ENCODE measurements around the gene TEKTIP1. TPM values are rescaled to one million over a fixed set of nuclear protein-coding genes. Genes with fewer than 3 reads are reported as not detected.

Gene TEKTIP1
- total and polyA plus RNA-seq, 9 donors = 0.54 to 5.6 (median 3.6) TPM; not detected in 2

DNA sequence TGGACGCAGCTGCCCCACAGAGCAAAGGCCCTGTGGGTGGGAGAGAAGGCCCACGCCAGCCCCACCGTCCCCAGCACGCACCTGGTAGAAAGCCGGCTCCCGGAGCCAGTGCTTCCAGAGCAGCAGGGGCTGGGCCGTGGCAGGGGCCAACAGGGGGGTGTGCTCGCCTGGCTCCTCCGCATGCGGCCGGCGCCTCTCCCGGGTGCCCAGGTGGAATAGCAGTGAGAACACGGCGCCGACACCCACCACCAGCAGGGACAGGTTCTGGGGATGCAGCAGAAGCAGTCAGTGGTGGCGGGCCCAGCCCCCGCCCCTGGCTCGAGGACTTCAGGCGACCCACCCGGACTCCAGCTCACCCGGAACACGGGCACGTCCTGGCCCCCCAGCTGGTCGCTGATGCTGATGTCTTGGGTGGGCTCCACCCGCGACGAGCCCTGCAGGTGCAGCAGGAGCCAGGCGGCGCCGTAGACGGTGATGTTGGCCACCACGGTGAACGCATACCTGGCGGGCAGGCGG lies 8.9 kb downstream of the TEKTIP1 start:
- no peak overlapping the region for H3K27ac ChIP-seq

DNA sequence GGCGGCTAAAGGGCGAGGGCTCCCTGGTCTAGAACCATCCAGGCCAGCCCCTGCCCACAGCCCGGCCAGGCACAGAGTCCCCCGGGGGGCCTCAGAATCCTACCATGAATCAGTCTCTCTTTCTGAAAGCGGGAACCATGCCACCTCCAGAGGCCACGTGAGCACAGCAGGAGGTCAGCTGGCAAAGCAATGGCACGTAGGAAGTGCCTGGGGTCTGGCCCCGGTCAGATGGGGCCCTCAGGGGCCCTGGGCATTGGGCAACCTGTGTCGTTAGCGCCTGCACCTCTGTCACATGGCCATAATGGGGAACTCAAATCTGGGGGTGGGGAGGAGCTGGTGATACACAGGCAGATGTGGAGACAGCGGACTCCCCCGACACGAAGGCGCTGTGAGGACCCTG lies 9.6 kb downstream of the TEKTIP1 start:
- H3K4me1 ChIP-seq (ENCODE audit: insufficient read depth) = no peaks in the 10 kb centered on the region
- no peak overlapping the region for H3K27ac ChIP-seq
- TF ChIP-seq, protein P1, sequence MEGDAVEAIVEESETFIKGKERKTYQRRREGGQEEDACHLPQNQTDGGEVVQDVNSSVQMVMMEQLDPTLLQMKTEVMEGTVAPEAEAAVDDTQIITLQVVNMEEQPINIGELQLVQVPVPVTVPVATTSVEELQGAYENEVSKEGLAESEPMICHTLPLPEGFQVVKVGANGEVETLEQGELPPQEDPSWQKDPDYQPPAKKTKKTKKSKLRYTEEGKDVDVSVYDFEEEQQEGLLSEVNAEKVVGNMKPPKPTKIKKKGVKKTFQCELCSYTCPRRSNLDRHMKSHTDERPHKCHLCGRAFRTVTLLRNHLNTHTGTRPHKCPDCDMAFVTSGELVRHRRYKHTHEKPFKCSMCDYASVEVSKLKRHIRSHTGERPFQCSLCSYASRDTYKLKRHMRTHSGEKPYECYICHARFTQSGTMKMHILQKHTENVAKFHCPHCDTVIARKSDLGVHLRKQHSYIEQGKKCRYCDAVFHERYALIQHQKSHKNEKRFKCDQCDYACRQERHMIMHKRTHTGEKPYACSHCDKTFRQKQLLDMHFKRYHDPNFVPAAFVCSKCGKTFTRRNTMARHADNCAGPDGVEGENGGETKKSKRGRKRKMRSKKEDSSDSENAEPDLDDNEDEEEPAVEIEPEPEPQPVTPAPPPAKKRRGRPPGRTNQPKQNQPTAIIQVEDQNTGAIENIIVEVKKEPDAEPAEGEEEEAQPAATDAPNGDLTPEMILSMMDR (IDR thresholded peaks at IDR 0.05) = no peak
- no peak for TF ChIP-seq EP300 (IDR thresholded peaks at IDR 0.05)
- TF ChIP-seq POLR2A (IDR thresholded peaks at IDR 0.05) = no peak
- intact Hi-C loops (cut with DNase I) = loop anchor here in 2 of 4 donors (5.0 to 10.0 kb wide), 2 partner anchors 66 to 69 kb away; no protein-coding TSS in a partner anchor
- WGBS, 3 donors = 71 to 76% (median 72%) methylated on average over 13 to 14 of the region's 14 CpGs
- peak in 1 of 5 donors; percentile 23 for DNase-seq
- no peaks in the 10 kb centered on the region for H3K36me3 ChIP-seq
- H3K9me3 ChIP-seq = no peaks in the 10 kb centered on the region
- H3K4me3 ChIP-seq = no peak overlapping the region
- no peaks in the 10 kb centered on the region for H3K27me3 ChIP-seq

More for the DNA sequence above, 8.9 kb downstream of the TEKTIP1 start:
- H3K4me3 ChIP-seq = no peak overlapping the region
- H3K27me3 ChIP-seq = no peaks in the 10 kb centered on the region
- H3K4me1 ChIP-seq (ENCODE audit: insufficient read depth) = no peaks in the 10 kb centered on the region
- TF ChIP-seq POLR2A (IDR thresholded peaks at IDR 0.05) (no peak), EP300 (IDR thresholded peaks at IDR 0.05) (no peak)
- TF ChIP-seq, protein P1 (IDR thresholded peaks at IDR 0.05) = no peak
- no peaks in the 10 kb centered on the region for H3K36me3 ChIP-seq
- DNase-seq = peak in 1 of 5 donors; percentile 34
- WGBS, 3 donors = 71 to 78% (median 76%) methylated on average over 35 to 36 of the region's 36 CpGs
- intact Hi-C loops (cut with DNase I) = loop anchor here in 2 of 4 donors (5.0 to 10.0 kb wide), 2 partner anchors 67 to 69 kb away; no protein-coding TSS in a partner anchor
- no peaks in the 10 kb centered on the region for H3K9me3 ChIP-seq

DNA sequence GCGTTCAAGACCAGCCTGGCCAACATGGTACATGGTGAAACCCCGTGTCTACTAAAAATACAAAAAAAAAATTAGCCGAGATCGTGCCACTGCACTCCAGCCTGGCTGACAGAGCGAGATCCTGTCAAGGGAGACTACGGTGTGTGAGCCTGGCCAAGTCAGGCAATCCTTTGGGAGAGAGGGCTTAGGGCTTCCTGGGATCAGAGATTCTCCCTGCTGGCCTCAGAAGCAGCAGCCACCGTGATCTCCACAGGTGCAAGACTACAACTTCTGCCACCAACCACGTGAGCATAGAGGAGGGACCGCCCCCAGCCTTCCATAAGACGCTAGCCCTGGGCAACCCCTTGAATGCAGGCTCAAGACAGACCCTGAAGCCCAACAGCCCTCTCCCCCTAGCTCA lies 10.8 kb downstream of the TEKTIP1 start:
- DNase-seq = no peak
- TF ChIP-seq POLR2A (IDR thresholded peaks at IDR 0.05) (no peak), EP300 (IDR thresholded peaks at IDR 0.05) (no peak)
- TF ChIP-seq, protein P1 (IDR thresholded peaks at IDR 0.05) = no peak
- WGBS, 3 donors = 78 to 87% (median 80%) methylated on average over 10 of the region's 10 CpGs
- Histone ChIP-seq H3K36me3 (no peaks in the 10 kb centered on the region), H3K4me3 (no peak overlapping the region), H3K27me3 (no peaks in the 10 kb centered on the region), H3K4me1 (ENCODE audit: insufficient read depth) (no peaks in the 10 kb centered on the region), H3K9me3 (no peaks in the 10 kb centered on the region), H3K27ac (no peak overlapping the region)
- intact Hi-C loops (cut with DNase I) = loop anchor here in 2 of 4 donors (5.0 to 10.0 kb wide), 2 partner anchors 65 to 67 kb away; no protein-coding TSS in a partner anchor

DNA sequence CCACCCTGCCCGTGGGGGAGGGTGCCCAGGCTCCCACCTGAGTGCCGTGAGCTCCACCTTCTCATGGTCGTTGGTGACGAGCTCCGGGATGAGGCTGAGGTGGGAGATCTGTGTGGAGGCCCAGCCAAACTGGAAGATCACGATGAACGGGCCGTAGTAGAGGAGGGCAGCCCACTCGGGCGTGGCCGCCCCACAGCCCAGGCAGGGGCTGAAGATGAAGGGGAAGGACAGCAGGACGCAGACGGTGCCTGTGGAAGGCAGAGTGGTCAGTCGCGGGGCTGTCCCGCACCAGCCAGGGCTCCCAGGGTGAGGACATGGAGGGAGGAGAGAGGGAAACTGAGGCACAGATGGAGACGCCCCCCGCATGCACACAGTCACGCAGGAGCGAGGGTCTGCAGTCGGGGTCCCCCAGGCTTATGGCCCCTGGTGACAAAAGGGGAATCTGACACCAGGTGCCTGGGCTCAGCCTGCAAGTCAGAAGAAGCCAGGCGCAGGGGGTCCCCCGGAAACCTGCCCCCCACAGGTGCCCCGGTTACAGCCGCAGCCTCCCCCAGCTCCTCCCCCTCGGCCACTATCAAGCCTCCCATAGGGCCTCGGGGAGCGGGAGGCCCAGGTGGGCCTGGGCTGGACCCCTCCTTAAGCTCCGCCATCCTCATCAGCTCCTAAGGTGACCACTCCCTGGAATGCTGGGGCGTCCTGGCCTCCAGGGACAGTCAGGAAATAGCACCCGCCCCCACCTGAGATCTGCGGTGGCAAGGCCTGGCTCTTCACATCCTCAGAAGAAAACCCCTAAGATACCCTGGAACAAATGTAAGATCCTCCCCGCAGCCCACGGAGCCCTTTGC lies 12.2 kb downstream of the TEKTIP1 start:
- DNase-seq = peak in 1 of 5 donors; percentile 17
- WGBS, 3 donors = 80 to 84% (median 84%) methylated on average over 28 to 34 of the region's 34 CpGs
- Histone ChIP-seq H3K36me3 (no peaks in the 10 kb centered on the region), H3K4me3 (no peak overlapping the region), H3K9me3 (no peaks in the 10 kb centered on the region), H3K4me1 (ENCODE audit: insufficient read depth) (peaks cover 5% of the 10 kb centered on the region), H3K27ac (no peak overlapping the region), H3K27me3 (no peaks in the 10 kb centered on the region)
- intact Hi-C loops (cut with DNase I) = no loop called here
- TF ChIP-seq, protein P1 (IDR thresholded peaks at IDR 0.05) = no peak
- TF ChIP-seq POLR2A (IDR thresholded peaks at IDR 0.05) (no peak), EP300 (IDR thresholded peaks at IDR 0.05) (no peak)
